ENCODE data around the gene SMYD3.

The SMYD3 gene

GRCh38 chr1:245938046-245938435 lies 569.0 kb downstream of the SMYD3 start:
- no peaks in the 10 kb centered on the region for H3K9me3 ChIP-seq (ENCODE audit: control insufficient read depth, insufficient read depth, low read depth, low read length)
- TF ChIP-seq ZNF184 (tag by site-specific recombination; IDR thresholded peaks at IDR 0.05) = no peak
- no peak for TF ChIP-seq ZNF776 (tag by site-specific recombination; IDR thresholded peaks at IDR 0.05; ENCODE audit: borderline replicate concordance)
- TF ChIP-seq ZNF114 (tag by site-specific recombination; IDR thresholded peaks at IDR 0.05) = no peak
- no peak for TF ChIP-seq ZNF518A (tag by site-specific recombination; conservative IDR thresholded peaks at IDR 0.05; ENCODE audit: low read depth)
- TF ChIP-seq ZNF19 (tag by site-specific recombination; IDR thresholded peaks at IDR 0.05; ENCODE audit: low read depth) = no peak
- no peak for TF ChIP-seq OSR2 (tag by site-specific recombination; IDR thresholded peaks at IDR 0.05)
- no peak for TF ChIP-seq ZNF791 (tag by site-specific recombination; IDR thresholded peaks at IDR 0.05)
- TF ChIP-seq ZNF670 (tag by site-specific recombination; IDR thresholded peaks at IDR 0.05; ENCODE audit: low read depth) = no peak
- no peak for TF ChIP-seq ZBTB21 (tag by site-specific recombination; IDR thresholded peaks at IDR 0.05)
- no peak for TF ChIP-seq ZEB2 (tag by site-specific recombination; IDR thresholded peaks at IDR 0.05)
- no peak for TF ChIP-seq TRIM28 (IDR thresholded peaks at IDR 0.05; ENCODE audit: borderline replicate concordance, low read length)
- no peak for TF ChIP-seq ZNF555 (tag by site-specific recombination; conservative IDR thresholded peaks at IDR 0.05)
- no peak for TF ChIP-seq ZNF37A (tag by site-specific recombination; IDR thresholded peaks at IDR 0.05)
- TF ChIP-seq ZNF701 (tag by site-specific recombination; IDR thresholded peaks at IDR 0.05) = no peak
- TF ChIP-seq ZNF426 (tag by site-specific recombination; IDR thresholded peaks at IDR 0.05) = no peak
- TF ChIP-seq TSHZ1 (tag by site-specific recombination; IDR thresholded peaks at IDR 0.05; ENCODE audit: borderline replicate concordance) = no peak
- TF ChIP-seq ZNF514 (tag by site-specific recombination; IDR thresholded peaks at IDR 0.05) = no peak
- TF ChIP-seq ZNF544 (tag by site-specific recombination; IDR thresholded peaks at IDR 0.05) = no peak
- no peak for TF ChIP-seq ZNF423 (tag by site-specific recombination; IDR thresholded peaks at IDR 0.05)
- H3K27ac ChIP-seq (ENCODE audit: extremely low read depth, low read depth, low read length) = no peak overlapping the region
- H3K4me1 ChIP-seq (ENCODE audit: control insufficient read depth, insufficient read depth, low read length) = no peaks in the 10 kb centered on the region
- no peak overlapping the region for H3K4me3 ChIP-seq (ENCODE audit: low read depth, low read length)
- ChIA-PET CTCF (no interaction called here), POLR2A (no interaction called here)
- no peaks in the 10 kb centered on the region for H3K36me3 ChIP-seq (ENCODE audit: control insufficient read depth in 2 of 2, insufficient read depth in 1 of 2, low read length in 2 of 2)
